H1 (cell line): ENCODE results near the gene HLA-DOB. TPM values are rescaled to one million over a fixed set of nuclear protein-coding genes. Genes with fewer than 3 reads are reported as not detected.

Experiments used
- CTCF ChIA-PET: fragments of 300-600 bp; sonication (Branson Sonifier 250); formaldehyde crosslinking; loops from one replicate; lab custom pipeline; 2021; ENCODE audit not compliant: partially characterized antibody; lab: Charles Lee
- POLR2A ChIA-PET: fragments of 300-600 bp; sonication (Branson Sonifier 250); formaldehyde crosslinking; loops from one replicate; lab custom pipeline; 2021; ENCODE audit warnings: inconsistent platforms; ENCODE audit not compliant: partially characterized antibody; lab: Charles Lee
- DNase-seq, 2 experiments: peaks; one replicate each; pipeline versions ENCODE4 v3.0.0 to v3.0.0-alpha.2; 2010 to 2022; ENCODE audit warnings: low spot score in 2 of 2, low read depth in 1 of 2, mixed read lengths in 1 of 2
- FAIRE-seq: peaks from 2 replicates; lab custom pipeline; 2011; peaks lifted over from hg19 to GRCh38; lab: Jason Lieb, UNC
- H2AFZ ChIP-seq: 2 replicates; pipeline ENCODE4 v1.8.1; 2012; ENCODE audit warnings: low read length, inconsistent platforms
- H2AK5ac ChIP-seq: 2 replicates; pipeline ENCODE4 v1.6.1; 2013; ENCODE audit warnings: low read depth, low read length
- H2BK120ac ChIP-seq: replicated peaks from 2 replicates; pipeline ENCODE3; 2013; ENCODE audit warnings: low read depth, low read length, inconsistent platforms
- H2BK12ac ChIP-seq: 2 replicates; pipeline ENCODE4 v1.6.1; 2013; ENCODE audit warnings: low read depth, low read length
- H2BK15ac ChIP-seq: 2 replicates; pipeline ENCODE4 v1.6.1; 2013; ENCODE audit warnings: low read length
- H2BK20ac ChIP-seq: 2 replicates; pipeline ENCODE4 v1.6.1; 2013; ENCODE audit warnings: low read length
- H2BK5ac ChIP-seq: 2 replicates; pipeline ENCODE4 v1.6.1; 2013; ENCODE audit warnings: low read depth, low read length
- H3K14ac ChIP-seq: 2 replicates; pipeline ENCODE4 v1.6.1; 2013; ENCODE audit warnings: inconsistent platforms; ENCODE audit not compliant: insufficient read length
- H3K18ac ChIP-seq: 2 replicates; pipeline ENCODE4 v1.6.1; 2013; ENCODE audit warnings: low read length; ENCODE audit errors: extremely low read depth
- H3K23ac ChIP-seq: 2 replicates; pipeline ENCODE4 v1.6.1; 2013; ENCODE audit warnings: inconsistent platforms; ENCODE audit not compliant: insufficient read length
- H3K23me2 ChIP-seq: 2 replicates; pipeline ENCODE4 v1.6.1; 2013; ENCODE audit warnings: low read depth, low read length
- H3K27ac ChIP-seq: 2 replicates; pipeline ENCODE4 v1.6.1; 2011; ENCODE audit warnings: low read depth, low read length, inconsistent platforms
- H3K27me3 ChIP-seq, 4 experiments: replicated peaks in 1 of 4; 1 replicate in 1 of 4; 2 replicates in 3 of 4; pipeline versions ENCODE4 v1.6.1 to v1.8.1; 2011 to 2013; ENCODE audit warnings: low read length in 3 of 4, mild to moderate bottlenecking in 3 of 4, inconsistent platforms in 2 of 4, mixed read lengths in 2 of 4, moderate library complexity in 1 of 4; ENCODE audit not compliant: control insufficient read depth in 3 of 4, insufficient read depth in 3 of 4; ENCODE audit errors: extremely low read depth in 1 of 4
- H3K36me3 ChIP-seq, 4 experiments: 2 replicates each; pipeline versions ENCODE4 v1.6.1 to v1.8.1; 2011 to 2013; ENCODE audit warnings: mild to moderate bottlenecking in 4 of 4, low read length in 3 of 4, moderate library complexity in 2 of 4, control low read depth in 1 of 4, inconsistent platforms in 1 of 4; ENCODE audit not compliant: insufficient read depth in 4 of 4, control insufficient read depth in 2 of 4
- H3K4ac ChIP-seq: replicated peaks from 2 replicates; pipeline ENCODE3; 2013; ENCODE audit warnings: low read length, low read depth, mixed read lengths, inconsistent platforms; ENCODE audit not compliant: insufficient read length
- H3K4me1 ChIP-seq, 4 experiments: replicated peaks in 1 of 4; 1 replicate in 1 of 4; 2 replicates in 3 of 4; pipeline versions ENCODE4 v1.6.1 to v1.8.1; 2011 to 2013; ENCODE audit warnings: low read length in 3 of 4, inconsistent platforms in 2 of 4, mixed read lengths in 1 of 4; ENCODE audit not compliant: insufficient read depth in 4 of 4, control insufficient read depth in 3 of 4
- H3K4me2 ChIP-seq, 2 experiments: 2 replicates each; pipeline versions ENCODE4 v1.6.1 to v1.8.1; 2011 to 2013; ENCODE audit warnings: low read depth in 2 of 2, low read length in 2 of 2, control low read depth in 1 of 2, inconsistent platforms in 1 of 2, mild to moderate bottlenecking in 1 of 2; ENCODE audit not compliant: insufficient read depth in 1 of 2
- H3K4me3 ChIP-seq, 4 experiments: fragments of 200-600, 300-600 bp in 1 of 4; sonication (generic), shearing (Covaris generic), sonication (Bioruptor Twin) in 1 of 4; 2 replicates each; pipeline versions ENCODE4 v1.5.1 to v1.8.1; 2011 to 2016; ENCODE audit warnings: low read length in 4 of 4, low read depth in 3 of 4, control low read depth in 2 of 4, inconsistent platforms in 2 of 4, mild to moderate bottlenecking in 2 of 4, mixed read lengths in 1 of 4, moderate library complexity in 1 of 4; ENCODE audit not compliant: insufficient read depth in 2 of 4; ENCODE audit errors: extremely low read depth in 1 of 4
- H3K56ac ChIP-seq: replicated peaks from 2 replicates; pipeline ENCODE3; 2013; ENCODE audit warnings: low read depth, mild to moderate bottlenecking, mixed read lengths, low read length, inconsistent platforms; ENCODE audit not compliant: insufficient read length
- H3K79me1 ChIP-seq: 2 replicates; pipeline ENCODE4 v1.6.1; 2013; ENCODE audit warnings: low read depth, low read length, control low read depth
- H3K79me2 ChIP-seq, 2 experiments: 2 replicates each; pipeline versions ENCODE4 v1.6.1 to v1.8.1; 2012 to 2013; ENCODE audit warnings: low read length in 2 of 2, mild to moderate bottlenecking in 2 of 2, inconsistent platforms in 1 of 2; ENCODE audit not compliant: insufficient read depth in 2 of 2, control insufficient read depth in 1 of 2
- H3K9ac ChIP-seq, 4 experiments: replicated peaks in 1 of 4; 1 replicate in 1 of 4; 2 replicates in 3 of 4; pipeline versions ENCODE4 v1.6.1 to v1.8.1; 2011 to 2013; ENCODE audit warnings: low read depth in 3 of 4, low read length in 3 of 4, control low read depth in 2 of 4, mild to moderate bottlenecking in 2 of 4, moderate library complexity in 2 of 4, inconsistent platforms in 1 of 4; ENCODE audit errors: extremely low read depth in 1 of 4
- H3K9me3 ChIP-seq, 2 experiments: 2 replicates each; pipeline versions ENCODE4 v1.6.1 to v1.8.1; 2012 to 2013; ENCODE audit warnings: mild to moderate bottlenecking in 2 of 2, moderate library complexity in 2 of 2, control low read depth in 1 of 2, inconsistent platforms in 1 of 2, low read depth in 1 of 2, low read length in 1 of 2, mixed read lengths in 1 of 2; ENCODE audit not compliant: insufficient read depth in 2 of 2
- H4K20me1 ChIP-seq, 2 experiments: replicated peaks in 1 of 2; 2 replicates each; pipeline versions ENCODE3 to v1.8.1; 2011 to 2013; ENCODE audit warnings: inconsistent platforms in 2 of 2, low read length in 2 of 2, mild to moderate bottlenecking in 1 of 2; ENCODE audit not compliant: insufficient read depth in 2 of 2, control insufficient read depth in 1 of 2
- H4K5ac ChIP-seq: 2 replicates; pipeline ENCODE4 v1.6.1; 2013; ENCODE audit warnings: low read length, low read depth, mixed read lengths, inconsistent platforms; ENCODE audit not compliant: insufficient read length
- H4K8ac ChIP-seq: 2 replicates; pipeline ENCODE4 v1.8.0; 2013; ENCODE audit warnings: mild to moderate bottlenecking, moderate library complexity, low read length, inconsistent platforms; ENCODE audit not compliant: insufficient read depth; ENCODE audit errors: extremely low read depth
- H4K91ac ChIP-seq: replicated peaks from 2 replicates; pipeline ENCODE3; 2013; ENCODE audit warnings: low read length, mixed read lengths, inconsistent platforms; ENCODE audit not compliant: insufficient read length
- EGR1 ChIP-seq: IDR thresholded peaks from 2 replicates; pipeline ENCODE4 v1.6.1; 2011; ENCODE audit warnings: low read depth, low read length, borderline replicate concordance
- GABPA ChIP-seq: IDR thresholded peaks from 2 replicates; pipeline ENCODE4 v1.6.1; 2011; ENCODE audit warnings: mild to moderate bottlenecking, low read length, moderate library complexity, borderline replicate concordance; ENCODE audit not compliant: insufficient read depth
- JUN ChIP-seq: IDR thresholded peaks from 2 replicates; pipeline ENCODE4 v1.6.1; 2011; ENCODE audit warnings: low read depth, mild to moderate bottlenecking, improper control_type of control experiment, low read length
- KDM4A ChIP-seq: IDR thresholded peaks from one replicate; pipeline ENCODE4 v1.7.1; 2012; ENCODE audit warnings: low read depth, mild to moderate bottlenecking, moderate library complexity, low read length, inconsistent platforms; ENCODE audit not compliant: severe bottlenecking
- KDM5A ChIP-seq: fragments of 200-600 bp; IDR thresholded peaks from 2 replicates; pipeline ENCODE4 v1.7.1; 2012; ENCODE audit warnings: mild to moderate bottlenecking, low read length, inconsistent platforms, mixed read lengths
- SIRT6 ChIP-seq: IDR thresholded peaks from one replicate; pipeline ENCODE4 v1.7.1; 2012; ENCODE audit warnings: low read length, inconsistent platforms
- SIX5 ChIP-seq: IDR thresholded peaks from 2 replicates; pipeline ENCODE4 v1.6.1; 2011; ENCODE audit warnings: mild to moderate bottlenecking, low read depth, low read length
- ZNF274 ChIP-seq: IDR thresholded peaks from 2 replicates; pipeline ENCODE4 v1.7.0; 2012; ENCODE audit warnings: low read length, borderline replicate concordance; ENCODE audit errors: extremely low read depth
- WGBS, 2 experiments: shearing (Covaris generic) in 1 of 2; methylation state at CpG; one replicate each; pipeline versions ENCODE4 v1.1.6 to v1.1.7; 2013 to 2015; ENCODE audit warnings: low lambda C conversion rate in 2 of 2, mixed read lengths in 2 of 2, inconsistent platforms in 1 of 2, low coverage in 1 of 2, missing lambda C conversion rate in 1 of 2; ENCODE audit not compliant: insufficient replicate concordance in 2 of 2, insufficient coverage in 1 of 2, insufficient read length in 1 of 2; ENCODE audit errors: extremely low coverage in 1 of 2, missing lambda C conversion rate in 1 of 2; 5-methylcytosine and 5-hydroxymethylcytosine counted together
- polyA plus RNA-seq, 7 experiments: library from polyadenylated mRNA; depleted of rRNA in 3 of 7; stranded (reverse) in 5 of 7; unstranded in 2 of 7; fragments of >200 nt in 5 of 7; fragments of 200-250 nt in 2 of 7; gene quantifications; 1 replicate in 5 of 7; 2 replicates in 1 of 7; 4 replicates in 1 of 7; pipeline versions ENCODE4 v1.2.1 to v1.2.3, GENCODE V29; 2011 to 2013; ENCODE audit warnings: missing spikeins in 2 of 7, mixed read lengths in 2 of 7
- total RNA-seq: library from RNA; stranded (reverse); fragmentation: NEBNext Ultra II Directional; extraction: Animal tissue kit (Norgen Biotek cat#: 25700); gene quantifications from 2 replicates; pipeline ENCODE4 v1.2.1, GENCODE V29; 2021
- TF ChIP-seq, protein P1 (sequence below): IDR thresholded peaks from 2 replicates; pipeline ENCODE4 v1.6.1; 2012; ENCODE audit warnings: low read length, inconsistent platforms

Gene HLA-DOB
- total and polyA plus RNA-seq, 2 of the 8 experiments (the other 6 are each of a cell fraction or from before 2014, with no cell fraction given), result 0.35 TPM; not detected in 1

GRCh38 chr6:32853541-32854375 lies 37.0 kb upstream of the HLA-DOB start, which contains the start of the genes PSMB9 and TAP1:
TSS of gene PSMB9 (plus strand) at chr6:32854192. CDS start at chr6:32854230, 38 bp downstream.
TSS of gene TAP1 (minus strand) at chr6:32853704. CDS start at chr6:32853636, 68 bp downstream.
- peak within 1 kb of the TSS; percentile 75 for H3K18ac ChIP-seq
- peaks cover 13% of the 10 kb centered on the region for H3K23me2 ChIP-seq
- H2BK5ac ChIP-seq, result no peak within 1 kb of the TSS
- H3K4ac ChIP-seq, result peak within 1 kb of the TSS; percentile 33
- no peak within 1 kb of the TSS for H3K23ac ChIP-seq
- no peak within 1 kb of the TSS for H2BK120ac ChIP-seq
- peak; percentile 80 to 91 for DNase-seq
- H2AFZ ChIP-seq, result peak within 1 kb of the TSS; percentile 98
- 3% methylated on average over 56 of the region's 68 CpGs; no CpG with 5 or more reads in 1 of the 2 experiments for WGBS, 2 experiments
- H3K27me3 ChIP-seq, result peaks cover 6 to 41% (median 36%) of the 10 kb centered on the region in 4 experiments
- CTCF ChIA-PET, result interaction anchor here (0.6 to 19.9 kb wide), 12 partner anchors 10 to 416 kb away, joined by 3 to 402 read pairs (median 4); partner anchors contain the start of genes HLA-DMA, PSMB8 and TAP2
- peak within 1 kb of the TSS; percentile 87 for H4K5ac ChIP-seq
- H4K91ac ChIP-seq, result peak within 1 kb of the TSS; percentile 26
- peak within 1 kb of the TSS; percentile 49 to 61 (median 54); a peak in 6 of 7 replicates for H3K9ac ChIP-seq
- H3K14ac ChIP-seq, result no peak within 1 kb of the TSS
- FAIRE-seq, result no peak
- peak within 1 kb of the TSS; percentile 59 to 77 (median 76) for H3K4me3 ChIP-seq
- H4K8ac ChIP-seq, result peak within 1 kb of the TSS; percentile 43; the same call in 1 of the 2 replicates
- H2AK5ac ChIP-seq, result no peak within 1 kb of the TSS
- peak within 1 kb of the TSS; percentile 89; the same call in 1 of the 2 replicates for H2BK15ac ChIP-seq
- no peaks in the 10 kb centered on the region for H3K79me2 ChIP-seq
- H3K9me3 ChIP-seq, result no peaks in the 10 kb centered on the region
- no peaks in the 10 kb centered on the region for H4K20me1 ChIP-seq
- H3K4me1 ChIP-seq, result peaks cover 0 to 4% (median 1%) of the 10 kb centered on the region in 4 experiments; a peak in 4 of 7 replicates
- H3K36me3 ChIP-seq, result peaks cover 0 to 4% (median 0%) of the 10 kb centered on the region in 4 experiments; a peak in 1 of 8 replicates
- no peaks in the 10 kb centered on the region for H3K79me1 ChIP-seq
- peak within 1 kb of the TSS; percentile 25 for H3K56ac ChIP-seq
- no peak within 1 kb of the TSS for H2BK20ac ChIP-seq
- H3K4me2 ChIP-seq, result peak within 1 kb of the TSS; percentile 98 to 99
- no peak within 1 kb of the TSS for H2BK12ac ChIP-seq
- H3K27ac ChIP-seq, result no peak within 1 kb of the TSS; the same call in 1 of the 2 replicates
- POLR2A ChIA-PET, result interaction anchor here (1.1 to 4.0 kb wide), 5 partner anchors 9 to 117 kb away, joined by 3 to 49 read pairs (median 5); partner anchors contain the start of genes BRD2 and TAP2
- TF ChIP-seq KDM4A, result peak; percentile 69
- TF ChIP-seq, protein P1, sequence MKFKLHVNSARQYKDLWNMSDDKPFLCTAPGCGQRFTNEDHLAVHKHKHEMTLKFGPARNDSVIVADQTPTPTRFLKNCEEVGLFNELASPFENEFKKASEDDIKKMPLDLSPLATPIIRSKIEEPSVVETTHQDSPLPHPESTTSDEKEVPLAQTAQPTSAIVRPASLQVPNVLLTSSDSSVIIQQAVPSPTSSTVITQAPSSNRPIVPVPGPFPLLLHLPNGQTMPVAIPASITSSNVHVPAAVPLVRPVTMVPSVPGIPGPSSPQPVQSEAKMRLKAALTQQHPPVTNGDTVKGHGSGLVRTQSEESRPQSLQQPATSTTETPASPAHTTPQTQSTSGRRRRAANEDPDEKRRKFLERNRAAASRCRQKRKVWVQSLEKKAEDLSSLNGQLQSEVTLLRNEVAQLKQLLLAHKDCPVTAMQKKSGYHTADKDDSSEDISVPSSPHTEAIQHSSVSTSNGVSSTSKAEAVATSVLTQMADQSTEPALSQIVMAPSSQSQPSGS, result no peak; the same call in 1 of the 2 replicates
- no peak for TF ChIP-seq SIX5
- no peak for TF ChIP-seq ZNF274
- no peak for TF ChIP-seq EGR1
- no peak for TF ChIP-seq KDM5A
- no peak for TF ChIP-seq SIRT6
- TF ChIP-seq GABPA, result no peak
- no peak for TF ChIP-seq JUN
